HG03060 (cell line): ENCODE results near the gene PFKFB3.
"Not testable (repeated sequence)": the region's sequence is repeated elsewhere in the genome, so short reads cannot be mapped to it uniquely, and the experiment has no call there.

ENCODE experiments used
- ATAC-seq: cut with Tn5 transposase; IDR thresholded peaks from one replicate; pipeline ENCODE4 v1.9.1; 2021; ENCODE audit warnings: low read depth, moderate number of reproducible peaks; ENCODE audit not compliant: unreplicated experiment

Gene PFKFB3

GRCh38 chr10:6177880-6178281, 24.9 kb upstream of the PFKFB3 start:
- ATAC-seq, result no peak

- ATAC-seq, result no peak
These were observed 24.2 kb upstream of the PFKFB3 start for GRCh38 chr10:6178581-6178980.

- no peak for ATAC-seq
These were observed 23.7 kb upstream of the PFKFB3 start for GRCh38 chr10:6179078-6179477.

- ATAC-seq, result no peak
These were observed 22.1 kb upstream of the PFKFB3 start for GRCh38 chr10:6180480-6181110.

- no peak for ATAC-seq
These were observed 21.5 kb upstream of the PFKFB3 start for GRCh38 chr10:6181249-6181648.

GRCh38 chr10:6182454-6183098, 20.2 kb upstream of the PFKFB3 start:
- no peak for ATAC-seq

GRCh38 chr10:6185039-6185716, 17.6 kb upstream of the PFKFB3 start:
- no peak for ATAC-seq

GRCh38 chr10:6186894-6187256, 15.9 kb upstream of the PFKFB3 start:
- ATAC-seq, result no peak

- ATAC-seq, result no peak
These were observed 15.5 kb upstream of the PFKFB3 start for GRCh38 chr10:6187278-6187677.

- ATAC-seq, result not testable (repeated sequence)
These were observed 12.7 kb upstream of the PFKFB3 start for GRCh38 chr10:6190033-6190432.

- no peak for ATAC-seq
These were observed 11.6 kb upstream of the PFKFB3 start for GRCh38 chr10:6191147-6191546.

- ATAC-seq, result no peak
These were observed 11.2 kb upstream of the PFKFB3 start for GRCh38 chr10:6191569-6191968.

- ATAC-seq, result not testable (repeated sequence)
These were observed 9.4 kb upstream of the PFKFB3 start for GRCh38 chr10:6193342-6193741.

GRCh38 chr10:6194311-6194710, 8.4 kb upstream of the PFKFB3 start:
- ATAC-seq, result no peak

GRCh38 chr10:6195376-6195775, 7.4 kb upstream of the PFKFB3 start:
- no peak for ATAC-seq

GRCh38 chr10:6195846-6196245, 6.9 kb upstream of the PFKFB3 start:
- no peak for ATAC-seq

- not testable (repeated sequence) for ATAC-seq
These were observed 6.2 kb upstream of the PFKFB3 start for GRCh38 chr10:6196524-6196923.

GRCh38 chr10:6197321-6197720, 5.4 kb upstream of the PFKFB3 start:
- ATAC-seq, result no peak

GRCh38 chr10:6198171-6198570, 4.6 kb upstream of the PFKFB3 start:
- no peak for ATAC-seq

- no peak for ATAC-seq
These were observed 3.5 kb upstream of the PFKFB3 start for GRCh38 chr10:6199131-6199733.

GRCh38 chr10:6200440-6200733, 2.3 kb upstream of the PFKFB3 start:
- no peak for ATAC-seq
